Left forelimb (tissue), 1 donor: ENCODE data around the gene COL19A1.

Source experiments
- DNase-seq: peaks from one replicate; pipeline ENCODE4 v3.0.0-alpha.2; 2018; ENCODE audit warnings: low spot score

COL19A1 gene

DNA sequence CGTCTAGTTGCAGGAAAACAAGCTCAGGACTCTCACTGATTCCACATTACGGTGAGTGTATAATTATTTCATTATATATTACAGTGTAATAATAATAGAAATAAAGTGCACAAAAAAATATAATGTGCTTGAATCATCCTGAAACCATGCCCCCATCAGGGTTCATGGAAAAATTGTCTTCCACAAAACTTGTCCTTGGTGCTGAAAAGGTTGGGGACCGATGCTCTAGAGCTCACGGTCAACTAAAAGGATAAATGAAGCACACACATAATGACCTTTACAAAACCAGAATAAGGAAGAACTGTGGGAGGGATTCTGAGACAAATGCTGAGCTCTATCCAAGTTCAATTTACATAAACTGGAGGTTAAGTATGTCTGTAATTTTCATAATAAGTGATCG lies 194.3 kb downstream of the COL19A1 start:
- no peak for DNase-seq

DNA sequence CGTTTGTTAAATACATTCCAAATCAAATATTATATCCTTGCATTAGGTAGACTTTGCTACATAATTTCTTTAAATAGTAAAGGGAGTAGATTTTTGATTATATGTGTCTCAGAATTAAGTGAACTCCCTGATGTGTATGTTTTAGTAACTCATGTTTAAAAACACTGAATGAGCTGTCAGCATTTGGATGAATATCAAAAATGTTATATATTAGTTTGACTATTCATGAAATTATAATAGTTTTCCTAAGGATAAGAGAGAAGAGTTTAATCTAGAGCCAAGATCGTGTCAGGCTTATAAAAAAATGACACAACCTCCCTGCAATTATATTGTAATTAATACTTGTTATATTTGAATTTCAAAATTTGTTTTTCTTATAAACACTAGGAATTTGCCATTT lies 195.2 kb downstream of the COL19A1 start:
- no peak for DNase-seq

GRCh38 chr6:70062010-70062409 lies 195.7 kb downstream of the COL19A1 start:
- DNase-seq, result no peak

DNA sequence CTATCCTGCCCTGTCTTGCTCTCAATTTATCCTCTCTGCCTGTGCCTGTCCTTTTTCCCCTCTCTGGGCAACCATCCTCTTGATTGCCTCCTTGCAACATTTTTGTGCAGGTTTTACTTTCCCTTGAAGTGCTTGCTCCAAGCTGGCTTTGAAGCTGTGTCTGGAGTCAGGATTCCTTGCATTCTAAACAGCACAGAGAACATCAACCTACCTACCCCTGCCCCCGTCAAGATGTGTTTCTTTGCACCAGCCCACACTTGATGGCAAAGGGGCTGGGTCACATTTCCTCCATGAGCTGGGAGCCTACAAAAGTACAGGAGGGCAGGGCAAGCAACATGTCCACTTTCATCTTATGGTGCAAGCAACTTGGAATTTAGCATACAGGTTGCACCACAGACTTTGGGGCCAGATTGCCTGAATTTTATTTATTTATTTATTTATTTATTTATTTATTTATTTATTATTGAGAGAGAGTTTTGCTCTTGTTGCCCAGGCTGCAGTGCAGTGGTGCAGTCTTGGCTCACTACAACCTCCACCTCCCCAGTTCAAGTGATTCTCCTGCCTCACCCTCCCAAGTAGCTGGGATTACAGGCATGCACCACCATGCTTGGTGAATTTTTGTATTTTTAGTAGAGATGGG lies 206.3 kb downstream of the COL19A1 start:
- DNase-seq, result no peak

- no peak for DNase-seq
Measured at GRCh38 chr6:70073637-70074036, 207.3 kb downstream of the COL19A1 start.

- no peak for DNase-seq
Measured at GRCh38 chr6:70079241-70079640, 212.9 kb downstream of the COL19A1 start.

GRCh38 chr6:70080443-70081070 lies 214.2 kb downstream of the COL19A1 start:
- DNase-seq, result no peak

DNA sequence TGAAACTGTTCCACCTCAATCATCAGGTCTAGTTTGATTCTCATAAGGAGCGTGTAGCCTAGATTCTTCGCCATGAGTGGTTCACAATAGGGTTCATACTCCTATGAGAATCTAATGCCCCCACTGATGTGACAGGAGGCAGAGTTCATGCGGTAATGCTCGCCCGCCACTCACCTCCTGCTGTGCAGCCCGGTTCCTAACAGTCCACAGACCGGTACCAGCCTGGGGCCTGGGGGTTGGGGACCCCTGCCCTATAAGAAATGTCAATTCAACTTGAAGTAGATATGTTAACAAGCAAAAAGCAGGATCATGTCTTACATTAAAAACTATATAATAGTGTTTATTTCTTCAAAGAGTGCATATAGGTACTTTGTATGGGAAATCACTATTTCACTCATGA lies 216.5 kb downstream of the COL19A1 start:
- no peak for DNase-seq

DNA sequence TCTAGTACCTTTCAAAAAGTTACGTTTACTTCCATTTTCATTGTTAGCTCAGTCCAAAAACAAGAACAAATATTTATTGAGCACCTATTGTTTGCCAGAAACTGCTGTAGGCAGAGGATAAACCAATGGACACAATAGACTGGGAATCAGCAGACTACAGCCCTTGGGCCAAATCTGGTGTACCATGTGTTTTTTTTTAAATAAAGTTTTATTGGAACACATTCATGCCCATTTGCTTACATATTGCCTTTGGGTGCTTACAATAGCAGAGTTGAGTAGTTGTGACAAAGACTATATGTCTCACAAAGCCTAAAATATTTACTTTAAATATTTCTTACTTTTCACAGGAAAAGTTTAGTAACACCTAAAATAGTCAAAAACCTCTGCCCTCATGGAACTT lies 220.4 kb downstream of the COL19A1 start:
- no peak for DNase-seq

GRCh38 chr6:70094156-70094555 lies 227.8 kb downstream of the COL19A1 start:
- DNase-seq, result no peak

GRCh38 chr6:70099732-70100131 lies 233.4 kb downstream of the COL19A1 start:
- no peak for DNase-seq

DNA sequence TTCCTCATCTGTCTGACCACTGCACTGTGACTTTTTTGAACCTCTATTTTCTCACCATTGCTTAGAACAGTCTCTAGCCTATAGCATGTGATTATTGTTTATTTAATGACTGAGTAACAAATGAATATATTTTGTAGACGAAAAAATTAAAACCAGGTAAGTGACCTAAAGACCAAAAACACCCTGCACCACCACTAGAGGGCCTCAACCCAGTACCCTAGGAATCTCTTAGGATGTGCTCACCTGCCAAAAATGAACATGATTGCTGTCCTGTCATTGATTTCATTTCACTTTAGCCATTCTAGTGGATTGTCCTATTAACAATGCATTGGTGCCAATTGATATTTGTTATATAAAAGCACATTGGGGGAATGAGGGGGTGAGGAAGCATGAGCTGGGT lies 237.4 kb downstream of the COL19A1 start:
- DNase-seq, result no peak

- DNase-seq, result no peak
Measured at GRCh38 chr6:70107852-70108629, 241.7 kb downstream of the COL19A1 start.

- DNase-seq, result no peak
Measured at GRCh38 chr6:70110126-70111022, 244.0 kb downstream of the COL19A1 start.

- no peak for DNase-seq
Measured at GRCh38 chr6:70111737-70112136, 245.4 kb downstream of the COL19A1 start.

GRCh38 chr6:70112716-70113115 lies 246.4 kb downstream of the COL19A1 start:
- DNase-seq, result no peak

DNA sequence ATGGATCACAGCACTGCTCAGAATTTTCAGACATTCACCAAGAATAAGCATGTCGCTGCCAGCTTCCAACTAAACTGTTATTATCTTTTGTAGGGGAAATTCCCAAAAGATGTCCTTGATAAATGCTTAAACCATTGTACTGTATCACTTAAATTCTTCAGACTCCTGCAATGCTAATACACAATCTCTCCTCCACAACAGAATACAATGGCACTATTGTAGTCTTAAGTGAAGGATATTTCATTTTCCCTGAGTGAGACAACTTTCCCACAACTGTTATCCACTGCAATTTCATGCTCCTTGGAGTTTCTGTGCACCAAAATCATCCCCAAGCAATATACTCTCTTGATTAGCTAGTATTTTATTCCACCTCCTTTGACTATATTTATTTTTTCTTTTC lies 246.8 kb downstream of the COL19A1 start:
- no peak for DNase-seq

GRCh38 chr6:70118670-70119069 lies 252.3 kb downstream of the COL19A1 start:
- DNase-seq, result no peak

- DNase-seq, result no peak
Measured at GRCh38 chr6:70119218-70119835, 253.0 kb downstream of the COL19A1 start.

GRCh38 chr6:70124443-70124842 lies 258.1 kb downstream of the COL19A1 start:
- DNase-seq, result no peak

DNA sequence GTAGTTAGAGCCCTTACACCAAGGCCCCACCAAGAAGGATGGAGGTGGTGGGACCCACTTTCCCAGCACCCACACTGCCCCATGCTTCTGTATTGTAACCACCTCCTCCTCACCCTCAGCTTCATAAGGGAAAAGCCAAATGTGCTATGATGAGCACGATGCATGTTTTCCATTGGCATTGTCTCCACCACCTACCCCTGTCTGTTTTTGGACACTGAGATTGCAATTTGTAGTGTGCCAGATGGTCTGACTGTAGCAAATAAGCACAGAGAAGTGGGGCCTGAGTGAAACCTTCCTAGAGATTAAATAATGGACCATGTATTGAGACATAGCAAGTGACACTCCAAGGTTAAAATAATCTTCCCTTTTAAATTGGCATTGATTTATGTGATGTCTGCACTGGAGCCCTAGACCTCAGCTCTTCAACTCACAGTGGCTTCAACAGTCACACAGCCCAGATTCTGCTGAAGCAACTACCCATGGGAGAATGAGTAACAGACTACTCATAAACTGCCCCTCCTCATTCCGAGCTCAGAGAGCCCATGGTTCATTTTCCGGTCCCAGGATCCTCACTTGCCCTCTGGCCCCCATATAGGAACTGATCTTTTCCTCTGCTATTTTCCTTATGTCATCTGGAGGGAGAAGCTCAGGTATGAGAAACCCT lies 258.7 kb downstream of the COL19A1 start:
- DNase-seq, result no peak
